Testis (tissue), 3 donors: ENCODE data around the gene TCF12. TPM values are rescaled to one million over a fixed set of nuclear protein-coding genes. Genes with fewer than 3 reads are reported as not detected.
"Not testable (repeated sequence)": the region's sequence is repeated elsewhere in the genome, so short reads cannot be mapped to it uniquely, and the experiment has no call there.

Experiments used
- DNase-seq: peaks from one replicate; pipeline ENCODE4 v3.0.0-alpha.2; 2019
- H3K27ac ChIP-seq, 2 donors: fragments of 200-600 bp; sonication (generic); one replicate each; pipeline ENCODE4 v1.5.1; 2019
- H3K27me3 ChIP-seq: fragments of 200-600 bp; sonication (generic); one replicate; pipeline ENCODE4 v1.5.1; 2019
- H3K36me3 ChIP-seq: fragments of 200-600 bp; sonication (generic); one replicate; pipeline ENCODE4 v1.5.1; 2017; ENCODE audit warnings: low read depth; ENCODE audit errors: missing control alignments
- H3K4me1 ChIP-seq: fragments of 200-600 bp; sonication (generic); one replicate; pipeline ENCODE4 v1.5.1; 2019
- H3K4me3 ChIP-seq, 2 donors: fragments of 200-600 bp; sonication (generic); one replicate each; pipeline ENCODE4 v1.5.1; 2017 to 2019
- H3K9me3 ChIP-seq: fragments of 200-600 bp; sonication (generic); one replicate; pipeline ENCODE4 v1.5.1; 2017
- POLR2A ChIP-seq: fragments of 450-650 bp; IDR thresholded peaks from one replicate; pipeline ENCODE4 v1.6.1; 2017; ENCODE audit warnings: antibody characterized with exemption, mild to moderate bottlenecking, moderate library complexity
- WGBS, 2 donors: methylation state at CpG; one replicate each; pipeline ENCODE4 v1.1.5; 2018; 5-methylcytosine and 5-hydroxymethylcytosine counted together
- intact Hi-C: fragments of 100-400 bp; cut with DNase I; formaldehyde crosslinking; loops from one replicate; pipeline ENCODE4 v1.15.1; 2023; ENCODE audit warnings: low total_unique reads
- polyA plus RNA-seq: library from polyadenylated mRNA; stranded (reverse); fragments of 350-450 nt; fragmentation: Illumina TruSeq; extraction: RNeasy Lipid Tissue Mini Kit (QIAGEN cat#74804); gene quantifications from one replicate; pipeline ENCODE4 v1.2.3, GENCODE V29; 2014; ENCODE audit warnings: low read depth, low replicate concordance; ENCODE audit not compliant: insufficient read depth
- total RNA-seq, 2 donors: library from RNA; depleted of rRNA; stranded (reverse); fragments of >200 nt; gene quantifications; one replicate each; pipeline ENCODE4 v1.2.3, GENCODE V29; 2016
- TF ChIP-seq, protein P1 (sequence below), 3 experiments: fragments of 450-650 bp in 2 of 3; fragments of 200-600 bp in 1 of 3; sonication (generic) in 1 of 3; IDR thresholded peaks; one replicate each; pipeline ENCODE4 v1.5.1; 2016 to 2019; ENCODE audit warnings: antibody characterized with exemption in 3 of 3, mild to moderate bottlenecking in 2 of 3, moderate library complexity in 1 of 3

The TCF12 gene
- total and polyA plus RNA-seq, 3 donors from 2014 or later = 51.8 to 152 (median 146) TPM

DNA sequence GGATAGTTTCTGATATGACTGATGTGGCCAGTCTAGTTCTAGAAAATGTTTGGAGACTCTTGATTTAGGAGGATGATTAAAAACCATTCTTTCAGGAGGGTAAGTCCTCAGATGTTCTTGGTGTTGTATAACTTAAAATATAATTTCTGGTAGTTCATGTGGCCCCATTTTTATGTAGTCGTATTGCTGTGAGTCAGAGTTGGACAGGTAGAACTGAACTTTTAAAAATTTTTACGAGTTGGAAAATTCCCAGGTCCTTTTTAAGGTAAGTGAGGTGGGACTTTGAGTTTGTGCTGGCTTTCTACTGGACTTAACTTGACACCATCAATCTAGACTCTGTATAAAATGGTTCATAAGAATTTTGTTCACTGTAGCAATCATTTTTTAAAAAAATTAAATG, 92.3 kb downstream of the TCF12 start:
- Histone ChIP-seq H3K4me1 (no peaks in the 10 kb centered on the region), H3K9me3 (no peaks in the 10 kb centered on the region), H3K27ac (no peak overlapping the region), H3K36me3 (no peaks in the 10 kb centered on the region), H3K4me3 (no peak overlapping the region), H3K27me3 (no peaks in the 10 kb centered on the region)
- intact Hi-C loops = no loop called here
- WGBS, 2 donors = 94 to 98% methylated on average over 2 of the region's 2 CpGs
- TF ChIP-seq, protein P1, sequence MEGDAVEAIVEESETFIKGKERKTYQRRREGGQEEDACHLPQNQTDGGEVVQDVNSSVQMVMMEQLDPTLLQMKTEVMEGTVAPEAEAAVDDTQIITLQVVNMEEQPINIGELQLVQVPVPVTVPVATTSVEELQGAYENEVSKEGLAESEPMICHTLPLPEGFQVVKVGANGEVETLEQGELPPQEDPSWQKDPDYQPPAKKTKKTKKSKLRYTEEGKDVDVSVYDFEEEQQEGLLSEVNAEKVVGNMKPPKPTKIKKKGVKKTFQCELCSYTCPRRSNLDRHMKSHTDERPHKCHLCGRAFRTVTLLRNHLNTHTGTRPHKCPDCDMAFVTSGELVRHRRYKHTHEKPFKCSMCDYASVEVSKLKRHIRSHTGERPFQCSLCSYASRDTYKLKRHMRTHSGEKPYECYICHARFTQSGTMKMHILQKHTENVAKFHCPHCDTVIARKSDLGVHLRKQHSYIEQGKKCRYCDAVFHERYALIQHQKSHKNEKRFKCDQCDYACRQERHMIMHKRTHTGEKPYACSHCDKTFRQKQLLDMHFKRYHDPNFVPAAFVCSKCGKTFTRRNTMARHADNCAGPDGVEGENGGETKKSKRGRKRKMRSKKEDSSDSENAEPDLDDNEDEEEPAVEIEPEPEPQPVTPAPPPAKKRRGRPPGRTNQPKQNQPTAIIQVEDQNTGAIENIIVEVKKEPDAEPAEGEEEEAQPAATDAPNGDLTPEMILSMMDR (IDR thresholded peaks at IDR 0.05) = no peak
- no peak for TF ChIP-seq POLR2A
- no peak for DNase-seq

DNA sequence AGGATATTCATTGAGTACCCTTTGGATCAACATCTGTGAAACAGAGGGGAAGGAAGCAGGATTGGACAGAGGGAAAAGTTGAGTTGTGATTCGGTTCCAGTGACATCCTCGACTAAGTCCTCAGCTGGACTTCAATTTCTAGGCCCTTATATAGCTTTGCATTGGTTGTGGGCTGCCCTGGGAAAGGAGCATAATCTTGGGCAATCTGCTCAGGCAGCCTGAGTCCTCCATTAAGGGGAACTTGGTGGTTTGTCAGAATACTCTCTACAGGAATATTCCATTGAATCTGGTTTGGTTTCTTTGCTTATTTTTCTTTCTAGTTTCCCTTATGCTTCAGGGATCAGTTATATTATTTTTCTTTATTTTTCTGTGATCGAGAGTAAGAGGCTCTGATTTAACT, 94.1 kb downstream of the TCF12 start:
- Histone ChIP-seq H3K9me3 (no peaks in the 10 kb centered on the region), H3K4me3 (no peak overlapping the region), H3K36me3 (no peaks in the 10 kb centered on the region), H3K4me1 (no peaks in the 10 kb centered on the region), H3K27me3 (no peaks in the 10 kb centered on the region), H3K27ac (no peak overlapping the region)
- WGBS, 2 donors = 85 to 92% methylated on average over 3 of the region's 3 CpGs
- intact Hi-C loops = no loop called here
- TF ChIP-seq POLR2A = no peak
- TF ChIP-seq, protein P1 (IDR thresholded peaks at IDR 0.05) = no peak
- no peak for DNase-seq

DNA sequence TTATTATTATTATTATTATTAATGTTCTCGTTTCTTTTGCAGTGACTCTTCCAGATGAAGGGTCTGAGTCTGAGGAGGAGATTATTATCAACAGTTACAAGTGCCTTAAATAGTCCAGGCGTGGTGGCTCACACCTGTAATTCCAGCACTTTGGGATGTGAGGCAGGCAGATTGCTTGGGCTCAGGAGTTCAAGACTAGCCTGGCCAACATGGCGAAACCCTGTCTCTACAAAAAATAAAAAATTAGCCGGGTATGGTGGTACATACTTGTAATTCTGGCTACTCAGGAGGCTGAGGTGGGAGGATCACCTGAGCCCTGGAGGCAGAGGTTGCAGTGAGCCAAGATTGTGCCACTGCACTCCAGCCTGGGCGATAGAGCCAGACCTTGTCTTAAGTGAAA, 96.5 kb downstream of the TCF12 start:
- DNase-seq, intact Hi-C loops, H3K27ac ChIP-seq, H3K9me3 ChIP-seq, H3K27me3 ChIP-seq, H3K4me3 ChIP-seq, H3K36me3 ChIP-seq, H3K4me1 ChIP-seq: not testable (repeated sequence)
- 91 to 99% methylated on average over 5 of the region's 5 CpGs for WGBS, 2 donors

DNA sequence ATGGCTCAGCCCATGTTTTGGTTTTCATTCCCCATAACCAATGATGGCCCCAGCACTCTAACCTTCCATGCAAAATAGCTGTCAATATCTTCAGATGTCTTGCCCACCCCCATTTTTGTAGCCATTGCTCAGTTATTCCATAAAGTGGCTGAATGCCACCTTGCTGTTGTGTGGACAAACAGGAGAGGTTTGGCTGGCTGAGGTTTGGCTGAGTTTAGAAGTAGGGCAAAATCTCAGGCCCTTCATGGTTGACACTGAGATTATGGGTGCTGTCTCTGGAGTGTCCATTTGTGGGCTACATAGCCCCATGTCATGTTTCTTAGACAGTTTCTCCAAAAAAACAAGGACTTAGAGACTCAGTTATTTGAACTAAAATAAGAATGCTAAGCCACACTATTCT, 96.9 kb downstream of the TCF12 start:
- no peak overlapping the region for H3K27ac ChIP-seq
- intact Hi-C loops = no loop called here
- TF ChIP-seq, protein P1 (IDR thresholded peaks at IDR 0.05) = no peak
- no peak for TF ChIP-seq POLR2A
- no peaks in the 10 kb centered on the region for H3K4me1 ChIP-seq
- H3K9me3 ChIP-seq = no peaks in the 10 kb centered on the region
- no peaks in the 10 kb centered on the region for H3K36me3 ChIP-seq
- DNase-seq = no peak
- H3K4me3 ChIP-seq = no peak overlapping the region
- no peaks in the 10 kb centered on the region for H3K27me3 ChIP-seq

DNA sequence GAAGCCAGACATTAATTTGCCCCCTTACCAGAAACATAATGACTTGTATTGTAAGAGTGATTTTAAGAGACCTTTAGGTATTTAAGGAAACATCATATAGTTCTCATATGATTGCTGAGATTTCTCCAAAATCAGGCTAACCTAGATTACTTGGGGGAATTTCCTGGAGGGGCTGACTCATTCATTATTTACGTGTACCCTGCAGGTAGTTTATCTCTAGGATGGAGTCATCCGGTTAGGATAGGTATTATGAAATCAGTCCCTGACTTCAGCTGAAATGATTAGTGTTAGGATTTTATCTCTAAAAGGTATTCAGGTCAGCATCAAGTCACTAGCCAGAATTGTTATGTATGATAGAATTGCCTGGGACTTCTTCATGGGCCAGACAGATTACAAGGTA, 97.5 kb downstream of the TCF12 start:
- Histone ChIP-seq H3K27me3 (no peaks in the 10 kb centered on the region), H3K9me3 (no peaks in the 10 kb centered on the region), H3K36me3 (no peaks in the 10 kb centered on the region), H3K4me1 (no peaks in the 10 kb centered on the region), H3K27ac (no peak overlapping the region), H3K4me3 (no peak overlapping the region)
- no peak for DNase-seq
- intact Hi-C loops = no loop called here
- no peak for TF ChIP-seq POLR2A
- TF ChIP-seq, protein P1 (IDR thresholded peaks at IDR 0.05) = no peak
- WGBS, 2 donors = 93 to 94% methylated on average over 2 of the region's 2 CpGs
